ENCODE data around the gene LDB1. TPM values are rescaled to one million over a fixed set of nuclear protein-coding genes. Genes with fewer than 3 reads are reported as not detected.

Gene LDB1
- total RNA-seq, 1 experiment from 2014 or later = 100 TPM

DNA sequence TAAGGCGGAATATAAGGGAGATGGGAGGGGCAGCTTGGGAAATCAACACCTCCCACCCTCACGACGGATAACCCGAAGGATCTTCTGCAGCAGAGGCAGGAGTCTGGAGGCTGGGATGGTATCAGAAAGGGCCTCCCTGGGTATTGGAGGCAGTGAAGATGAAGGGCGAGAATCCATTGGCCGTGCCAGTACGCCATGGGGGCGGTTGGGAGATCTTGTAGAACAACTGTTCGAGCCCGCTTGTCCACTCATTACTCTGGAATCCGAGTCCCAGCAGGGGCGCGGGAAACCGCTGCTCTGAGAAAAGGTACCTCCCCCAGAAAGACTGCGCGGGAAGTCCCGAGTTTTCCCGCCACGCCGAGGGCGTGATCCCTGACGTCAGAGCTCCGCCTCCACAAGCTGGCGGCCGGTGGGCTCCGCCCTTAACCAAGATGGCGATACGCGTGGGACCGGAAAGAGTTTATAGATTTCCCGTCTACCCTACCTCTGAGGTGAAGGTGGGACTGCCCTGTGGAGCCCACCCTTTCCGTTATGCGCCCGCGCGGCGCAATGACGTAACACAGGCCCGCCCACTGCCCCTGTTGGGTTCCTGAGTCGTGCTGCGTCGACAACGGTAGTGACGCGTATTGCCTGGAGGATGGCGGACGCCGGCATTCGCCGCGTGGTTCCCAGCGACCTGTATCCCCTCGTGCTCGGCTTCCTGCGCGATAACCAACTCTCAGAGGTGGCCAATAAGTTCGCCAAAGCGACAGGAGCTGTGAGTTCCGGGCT is 31.8 kb upstream of the LDB1 start, which contains the start of gene NOLC1 (continued):
- TF ChIP-seq ZNF138 (CRISPR knock-in tag; conservative IDR thresholded peaks at IDR 0.05) (no peak), ARID4B (CRISPR knock-in tag; IDR thresholded peaks at IDR 0.05; ENCODE audit: borderline replicate concordance) (peak; percentile 83; the same call in 1 of the 2 replicates), ZNF423 (CRISPR knock-in tag; IDR thresholded peaks at IDR 0.05) (peak; percentile 4; the same call in 1 of the 2 replicates), FOXK1 (CRISPR knock-in tag; IDR thresholded peaks at IDR 0.05) (peak; percentile 94), JAZF1 (CRISPR knock-in tag; IDR thresholded peaks at IDR 0.05) (no peak), GTF2I (CRISPR knock-in tag; conservative IDR thresholded peaks at IDR 0.05) (no peak), NR1H2 (CRISPR knock-in tag; IDR thresholded peaks at IDR 0.05) (0 out of 2 replicates have a peak, but pooled peaks have one; percentile 17), KAT7 (CRISPR knock-in tag; IDR thresholded peaks at IDR 0.05; ENCODE audit: borderline replicate concordance) (no peak), EMX1 (CRISPR knock-in tag; IDR thresholded peaks at IDR 0.05) (peak; percentile 86; the same call in 1 of the 2 replicates), RELA (CRISPR knock-in tag; IDR thresholded peaks at IDR 0.05; ENCODE audit: borderline replicate concordance) (peak; percentile 38; the same call in 1 of the 2 replicates), TEAD4 (CRISPR knock-in tag; IDR thresholded peaks at IDR 0.05) (peak; percentile 66; the same call in 1 of the 2 replicates), E2F1 (CRISPR knock-in tag; IDR thresholded peaks at IDR 0.05) (peak; percentile 94), ZNF281 (CRISPR knock-in tag; IDR thresholded peaks at IDR 0.05) (0 out of 2 replicates have a peak, but pooled peaks have one; percentile 82)
- TF ChIP-seq, protein P1, sequence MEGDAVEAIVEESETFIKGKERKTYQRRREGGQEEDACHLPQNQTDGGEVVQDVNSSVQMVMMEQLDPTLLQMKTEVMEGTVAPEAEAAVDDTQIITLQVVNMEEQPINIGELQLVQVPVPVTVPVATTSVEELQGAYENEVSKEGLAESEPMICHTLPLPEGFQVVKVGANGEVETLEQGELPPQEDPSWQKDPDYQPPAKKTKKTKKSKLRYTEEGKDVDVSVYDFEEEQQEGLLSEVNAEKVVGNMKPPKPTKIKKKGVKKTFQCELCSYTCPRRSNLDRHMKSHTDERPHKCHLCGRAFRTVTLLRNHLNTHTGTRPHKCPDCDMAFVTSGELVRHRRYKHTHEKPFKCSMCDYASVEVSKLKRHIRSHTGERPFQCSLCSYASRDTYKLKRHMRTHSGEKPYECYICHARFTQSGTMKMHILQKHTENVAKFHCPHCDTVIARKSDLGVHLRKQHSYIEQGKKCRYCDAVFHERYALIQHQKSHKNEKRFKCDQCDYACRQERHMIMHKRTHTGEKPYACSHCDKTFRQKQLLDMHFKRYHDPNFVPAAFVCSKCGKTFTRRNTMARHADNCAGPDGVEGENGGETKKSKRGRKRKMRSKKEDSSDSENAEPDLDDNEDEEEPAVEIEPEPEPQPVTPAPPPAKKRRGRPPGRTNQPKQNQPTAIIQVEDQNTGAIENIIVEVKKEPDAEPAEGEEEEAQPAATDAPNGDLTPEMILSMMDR (IDR thresholded peaks at IDR 0.05) = no peak
- TF ChIP-seq, protein P2, sequence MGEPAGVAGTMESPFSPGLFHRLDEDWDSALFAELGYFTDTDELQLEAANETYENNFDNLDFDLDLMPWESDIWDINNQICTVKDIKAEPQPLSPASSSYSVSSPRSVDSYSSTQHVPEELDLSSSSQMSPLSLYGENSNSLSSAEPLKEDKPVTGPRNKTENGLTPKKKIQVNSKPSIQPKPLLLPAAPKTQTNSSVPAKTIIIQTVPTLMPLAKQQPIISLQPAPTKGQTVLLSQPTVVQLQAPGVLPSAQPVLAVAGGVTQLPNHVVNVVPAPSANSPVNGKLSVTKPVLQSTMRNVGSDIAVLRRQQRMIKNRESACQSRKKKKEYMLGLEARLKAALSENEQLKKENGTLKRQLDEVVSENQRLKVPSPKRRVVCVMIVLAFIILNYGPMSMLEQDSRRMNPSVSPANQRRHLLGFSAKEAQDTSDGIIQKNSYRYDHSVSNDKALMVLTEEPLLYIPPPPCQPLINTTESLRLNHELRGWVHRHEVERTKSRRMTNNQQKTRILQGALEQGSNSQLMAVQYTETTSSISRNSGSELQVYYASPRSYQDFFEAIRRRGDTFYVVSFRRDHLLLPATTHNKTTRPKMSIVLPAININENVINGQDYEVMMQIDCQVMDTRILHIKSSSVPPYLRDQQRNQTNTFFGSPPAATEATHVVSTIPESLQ (CRISPR knock-in tag; IDR thresholded peaks at IDR 0.05) = no peak; the same call in 1 of the 2 replicates
- TF ChIP-seq, protein P3, sequence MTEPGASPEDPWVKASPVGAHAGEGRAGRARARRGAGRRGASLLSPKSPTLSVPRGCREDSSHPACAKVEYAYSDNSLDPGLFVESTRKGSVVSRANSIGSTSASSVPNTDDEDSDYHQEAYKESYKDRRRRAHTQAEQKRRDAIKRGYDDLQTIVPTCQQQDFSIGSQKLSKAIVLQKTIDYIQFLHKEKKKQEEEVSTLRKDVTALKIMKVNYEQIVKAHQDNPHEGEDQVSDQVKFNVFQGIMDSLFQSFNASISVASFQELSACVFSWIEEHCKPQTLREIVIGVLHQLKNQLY (CRISPR knock-in tag; IDR thresholded peaks at IDR 0.05) = 0 out of 2 replicates have a peak, but pooled peaks have one; percentile 1
- TF ChIP-seq, protein P4, sequence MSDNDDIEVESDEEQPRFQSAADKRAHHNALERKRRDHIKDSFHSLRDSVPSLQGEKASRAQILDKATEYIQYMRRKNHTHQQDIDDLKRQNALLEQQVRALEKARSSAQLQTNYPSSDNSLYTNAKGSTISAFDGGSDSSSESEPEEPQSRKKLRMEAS (CRISPR knock-in tag; IDR thresholded peaks at IDR 0.05) = peak; percentile 97
- TF ChIP-seq, protein P5, sequence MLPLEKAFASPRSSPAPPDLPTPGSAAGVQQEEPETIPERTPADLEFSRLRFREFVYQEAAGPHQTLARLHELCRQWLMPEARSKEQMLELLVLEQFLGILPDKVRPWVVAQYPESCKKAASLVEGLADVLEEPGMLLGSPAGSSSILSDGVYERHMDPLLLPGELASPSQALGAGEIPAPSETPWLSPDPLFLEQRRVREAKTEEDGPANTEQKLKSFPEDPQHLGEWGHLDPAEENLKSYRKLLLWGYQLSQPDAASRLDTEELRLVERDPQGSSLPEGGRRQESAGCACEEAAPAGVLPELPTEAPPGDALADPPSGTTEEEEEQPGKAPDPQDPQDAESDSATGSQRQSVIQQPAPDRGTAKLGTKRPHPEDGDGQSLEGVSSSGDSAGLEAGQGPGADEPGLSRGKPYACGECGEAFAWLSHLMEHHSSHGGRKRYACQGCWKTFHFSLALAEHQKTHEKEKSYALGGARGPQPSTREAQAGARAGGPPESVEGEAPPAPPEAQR (CRISPR knock-in tag; IDR thresholded peaks at IDR 0.05) = peak; percentile 75; the same call in 1 of the 2 replicates
- TF ChIP-seq, protein P6, sequence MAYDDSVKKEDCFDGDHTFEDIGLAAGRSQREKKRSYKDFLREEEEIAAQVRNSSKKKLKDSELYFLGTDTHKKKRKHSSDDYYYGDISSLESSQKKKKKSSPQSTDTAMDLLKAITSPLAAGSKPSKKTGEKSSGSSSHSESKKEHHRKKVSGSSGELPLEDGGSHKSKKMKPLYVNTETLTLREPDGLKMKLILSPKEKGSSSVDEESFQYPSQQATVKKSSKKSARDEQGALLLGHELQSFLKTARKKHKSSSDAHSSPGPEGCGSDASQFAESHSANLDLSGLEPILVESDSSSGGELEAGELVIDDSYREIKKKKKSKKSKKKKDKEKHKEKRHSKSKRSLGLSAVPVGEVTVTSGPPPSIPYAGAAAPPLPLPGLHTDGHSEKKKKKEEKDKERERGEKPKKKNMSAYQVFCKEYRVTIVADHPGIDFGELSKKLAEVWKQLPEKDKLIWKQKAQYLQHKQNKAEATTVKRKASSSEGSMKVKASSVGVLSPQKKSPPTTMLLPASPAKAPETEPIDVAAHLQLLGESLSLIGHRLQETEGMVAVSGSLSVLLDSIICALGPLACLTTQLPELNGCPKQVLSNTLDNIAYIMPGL (CRISPR knock-in tag; IDR thresholded peaks at IDR 0.05) = peak; percentile 60; the same call in 1 of the 2 replicates

Data from WTC11 (cell line).